Embryonic facial prominence (tissue), 1 donor: ENCODE measurements around the gene STAT5B.
"Not testable (repeated sequence)": the region's sequence is repeated elsewhere in the genome, so short reads cannot be mapped to it uniquely, and the experiment has no call there.

Source experiments
- DNase-seq: peaks from one replicate; pipeline ENCODE4 v3.0.0-alpha.2; 2016; ENCODE audit errors: extremely low spot score

Gene STAT5B

GRCh38 chr17:42193969-42194899, 82.0 kb downstream of the STAT5B start, which contains the start of gene GHDC:
Gene GHDC, minus strand, starts transcription at chr17:42194494. Its CDS starts 913 bp downstream, at chr17:42193581.
- peak; percentile 39 for DNase-seq

DNA sequence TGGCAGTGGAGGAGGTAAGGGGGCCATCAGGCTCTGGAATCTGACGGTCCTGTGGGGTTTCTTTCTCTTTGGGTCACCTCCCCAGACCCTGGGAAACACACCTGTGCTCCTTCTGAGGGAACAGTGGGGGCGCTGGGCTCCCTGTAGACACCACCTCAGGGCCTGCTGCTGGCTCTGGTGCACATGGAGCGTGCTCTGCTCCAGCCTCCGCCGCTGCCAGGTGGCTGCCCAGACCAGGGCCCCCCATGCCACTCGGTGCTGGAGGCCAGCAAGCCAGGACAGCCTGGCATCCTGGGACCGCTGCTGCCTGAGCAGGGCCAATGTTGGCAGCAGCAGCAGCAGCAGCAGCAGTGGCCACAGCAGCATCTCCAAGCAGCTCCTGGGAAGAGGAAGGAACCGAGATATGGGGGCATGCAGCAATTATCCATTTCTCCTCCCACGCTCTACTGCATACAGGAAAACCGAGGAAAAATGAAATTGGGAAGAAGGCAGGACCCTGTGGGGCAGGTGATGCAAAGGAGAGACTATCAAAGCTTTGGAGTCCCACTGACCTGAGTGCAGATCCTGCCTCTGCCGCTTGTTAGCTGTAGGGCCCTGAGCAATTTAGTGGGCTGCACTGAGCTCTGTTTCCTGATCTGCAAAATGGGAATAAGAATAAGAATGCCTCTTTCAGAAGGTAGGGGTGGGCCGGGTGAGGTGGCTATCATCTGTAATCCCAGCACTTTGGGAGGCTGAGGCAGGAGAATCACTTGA, 82.8 kb downstream of the STAT5B start:
- DNase-seq = no peak

GRCh38 chr17:42192189-42193126, 83.7 kb downstream of the STAT5B start:
- no peak for DNase-seq

DNA sequence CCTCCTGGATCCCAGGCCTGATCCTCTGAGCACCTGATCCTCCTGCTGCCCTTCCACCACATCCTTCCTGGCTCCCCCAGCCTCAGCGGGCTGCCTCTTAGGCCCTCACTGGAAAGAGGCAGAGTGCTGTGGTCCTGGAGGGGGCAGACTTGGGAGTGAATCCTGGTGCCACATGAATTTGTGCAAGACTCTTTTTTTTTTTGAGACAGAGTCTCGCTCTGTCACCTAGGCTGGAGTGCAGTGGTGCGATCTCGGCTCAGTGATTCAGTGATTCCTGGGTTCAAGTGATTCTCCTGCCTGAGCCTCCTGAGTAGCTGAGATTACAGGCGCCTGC, 84.9 kb downstream of the STAT5B start:
- DNase-seq = no peak

GRCh38 chr17:42190491-42191274, 85.5 kb downstream of the STAT5B start:
- no peak for DNase-seq

DNA sequence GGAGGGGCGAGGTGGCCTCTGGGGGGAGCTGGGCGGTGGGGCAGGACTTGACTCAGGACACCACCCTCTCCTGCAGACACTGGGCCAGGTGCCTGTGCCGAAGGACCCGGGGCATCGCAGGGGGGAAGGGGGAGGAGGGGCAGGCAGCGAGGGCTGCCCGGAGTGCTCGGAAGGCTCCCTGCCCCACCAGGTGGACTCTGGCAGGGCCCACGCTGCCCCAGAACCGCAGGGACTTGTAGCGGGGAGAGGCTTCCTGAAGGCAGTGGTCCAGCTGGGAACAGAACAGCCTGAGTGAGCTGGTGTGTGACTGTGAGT, 86.6 kb downstream of the STAT5B start:
- no peak for DNase-seq

DNA sequence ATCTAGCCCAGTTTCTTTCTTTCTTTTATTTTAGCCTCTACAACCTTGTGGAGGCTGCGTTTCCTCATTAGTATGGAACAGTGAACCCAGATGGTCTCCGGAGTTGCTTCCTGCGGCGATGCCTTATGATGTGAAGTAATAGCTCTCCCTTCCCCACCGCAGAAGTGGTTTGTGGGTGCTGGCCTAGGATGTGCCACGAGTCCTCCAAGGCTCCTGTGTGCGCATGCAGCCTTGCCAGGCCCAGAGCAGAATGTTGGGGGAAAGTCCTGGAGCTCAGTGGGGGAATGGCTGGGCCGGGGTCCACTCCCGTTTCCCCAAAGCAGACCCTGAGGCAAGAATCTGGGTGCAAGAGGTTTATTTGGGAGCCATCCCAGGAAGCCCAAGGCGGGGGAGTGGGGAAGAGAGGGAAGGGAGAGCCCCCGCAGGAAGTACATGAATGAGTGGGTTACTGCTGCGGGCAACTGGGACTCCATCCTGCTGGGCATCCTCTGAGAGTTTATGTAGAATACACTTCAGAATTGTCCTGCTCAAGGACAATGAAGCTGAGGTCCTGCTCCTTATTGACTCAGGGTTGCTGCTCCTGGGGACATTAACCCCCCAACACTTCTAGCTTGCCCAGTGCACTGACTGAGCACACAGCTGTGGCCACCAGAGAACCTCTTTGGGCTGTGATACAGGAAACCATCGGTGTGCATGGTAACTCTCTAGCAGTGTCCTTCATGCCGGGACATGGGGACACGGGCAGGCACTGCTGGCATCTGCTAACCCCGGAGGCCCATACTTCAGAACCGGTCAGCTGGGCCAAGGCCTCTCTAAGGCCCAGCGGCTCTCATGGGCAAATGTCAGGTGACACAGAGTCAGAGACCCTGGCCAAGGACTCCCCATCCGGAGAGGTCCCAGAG, 87.2 kb downstream of the STAT5B start:
- no peak for DNase-seq

GRCh38 chr17:42187833-42188232, 88.4 kb downstream of the STAT5B start:
- DNase-seq = no peak

DNA sequence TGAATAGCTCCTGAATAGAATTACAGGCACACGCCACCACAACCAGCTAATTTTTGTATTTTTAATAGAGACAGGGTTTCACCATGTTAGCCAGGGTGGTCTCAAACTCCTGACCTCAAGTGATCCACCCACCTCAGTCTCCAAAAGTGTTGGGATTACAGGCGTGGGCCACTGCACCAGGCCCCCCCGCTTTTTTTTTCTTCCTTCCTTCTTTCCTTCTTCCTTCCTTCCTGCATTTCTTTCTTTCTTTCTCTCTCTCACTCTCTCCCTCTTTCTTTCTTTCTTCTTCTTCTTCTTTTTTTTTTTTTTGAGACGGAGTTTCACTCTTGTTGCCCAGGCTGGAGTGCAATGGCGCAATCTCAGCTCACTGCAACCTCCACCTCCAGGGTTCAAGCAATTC, 90.0 kb downstream of the STAT5B start:
- not testable (repeated sequence) for DNase-seq

GRCh38 chr17:42185621-42185930, 90.6 kb downstream of the STAT5B start:
- DNase-seq = no peak

GRCh38 chr17:42184713-42185620, 91.2 kb downstream of the STAT5B start, which contains the start of gene HCRT:
Gene HCRT, minus strand, starts transcription at chr17:42185452. Its CDS starts 87 bp downstream, at chr17:42185365.
- no peak for DNase-seq

DNA sequence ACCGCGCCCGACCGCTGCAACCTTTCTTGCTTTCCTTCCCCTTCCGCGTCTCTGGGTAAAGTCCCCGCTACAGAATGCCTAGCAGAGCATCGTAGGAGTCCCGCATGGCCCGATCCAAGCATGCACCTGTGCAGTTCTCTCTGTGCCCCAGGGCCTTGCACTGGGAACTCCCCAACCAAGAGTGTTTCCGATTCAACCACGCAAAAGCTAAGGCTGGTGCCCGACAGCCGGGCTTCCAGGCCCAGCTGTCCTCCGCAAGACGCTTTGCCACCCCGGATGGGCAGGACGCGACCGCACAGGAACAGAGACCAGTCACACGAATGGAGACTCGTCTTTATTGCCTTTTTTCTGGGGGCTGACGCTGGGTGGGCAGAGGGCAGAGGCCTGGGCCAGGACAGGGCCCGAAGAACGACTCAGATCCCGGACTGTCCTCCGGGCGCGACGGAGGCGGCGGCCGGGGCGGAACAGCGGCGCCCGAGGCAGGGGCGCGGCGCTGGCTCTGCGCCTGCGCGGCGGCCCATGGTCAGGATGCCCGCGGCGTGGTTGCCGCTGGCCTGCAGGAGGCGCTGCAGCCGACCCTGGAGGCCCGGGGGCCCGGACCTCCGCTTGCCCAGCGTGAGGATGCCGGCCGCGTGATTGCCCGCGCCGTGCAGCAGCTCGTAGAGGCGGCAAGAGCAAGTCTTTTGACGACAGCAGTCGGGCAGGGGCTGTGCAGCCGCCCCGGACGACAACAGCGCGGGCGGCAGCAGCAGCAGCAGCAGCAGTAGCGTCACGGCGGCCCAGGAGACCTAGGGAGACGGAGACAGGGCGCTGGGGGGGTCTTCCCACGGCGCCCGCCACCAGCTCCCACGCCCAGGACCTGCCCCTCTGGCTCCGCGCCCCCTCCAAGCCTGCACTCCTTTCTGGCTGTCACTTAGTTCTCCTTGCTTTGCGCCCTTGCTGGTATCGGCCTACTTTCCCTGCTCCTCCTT, 92.2 kb downstream of the STAT5B start:
- DNase-seq = no peak

GRCh38 chr17:42182927-42183734, 93.1 kb downstream of the STAT5B start:
- no peak for DNase-seq

GRCh38 chr17:42181851-42182207, 94.4 kb downstream of the STAT5B start:
- DNase-seq = no peak

DNA sequence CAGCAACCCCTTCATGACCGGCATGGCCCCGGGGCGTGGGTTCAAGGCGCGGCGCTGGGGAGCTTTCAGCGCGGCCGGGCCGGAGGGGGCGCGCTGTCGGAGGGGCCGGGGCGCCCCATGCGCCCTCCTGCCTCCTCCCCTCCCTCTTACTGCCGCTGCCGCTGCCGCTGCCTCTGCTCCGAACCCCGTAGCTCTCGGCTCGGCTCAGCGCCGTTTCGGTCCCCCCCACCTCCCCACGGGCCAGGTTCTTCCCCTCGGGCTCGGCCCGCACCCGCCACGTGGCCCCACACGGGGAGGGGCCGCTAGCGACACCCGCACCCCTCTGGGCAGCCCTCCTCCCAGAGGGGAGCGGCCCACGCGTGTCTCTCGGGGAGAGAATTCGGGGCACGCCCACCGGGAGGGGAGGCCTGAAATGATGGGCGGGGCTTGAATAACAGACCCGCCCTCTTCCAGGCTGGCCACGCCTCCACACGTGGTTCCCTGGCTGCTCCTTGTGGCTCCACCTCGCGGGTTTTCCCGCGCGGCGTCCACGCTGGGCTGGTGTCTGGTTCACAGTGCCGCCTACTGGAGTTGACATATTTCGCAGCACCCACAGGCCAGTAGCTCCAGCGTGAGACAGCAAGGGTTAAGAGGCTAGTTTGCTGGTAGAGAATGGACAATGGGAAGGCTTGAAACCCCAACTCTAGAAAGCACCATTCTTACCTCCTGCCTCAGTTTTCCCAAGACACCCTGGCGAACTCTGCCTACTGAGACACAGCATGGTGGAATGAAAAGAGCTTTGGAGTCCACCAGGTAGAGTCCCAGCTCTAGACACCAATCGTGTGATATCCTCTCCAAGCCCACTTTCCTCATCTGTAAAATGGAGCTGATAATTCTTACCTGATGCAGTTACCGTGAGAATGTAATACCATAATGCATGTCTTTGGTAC, 95.0 kb downstream of the STAT5B start, which contains the start of gene KCNH4:
TSS of gene KCNH4 (minus strand) at position 221 of the 929 bp plus-strand sequence. CDS start at position 24, 197 bp downstream.
- DNase-seq = no peak

DNA sequence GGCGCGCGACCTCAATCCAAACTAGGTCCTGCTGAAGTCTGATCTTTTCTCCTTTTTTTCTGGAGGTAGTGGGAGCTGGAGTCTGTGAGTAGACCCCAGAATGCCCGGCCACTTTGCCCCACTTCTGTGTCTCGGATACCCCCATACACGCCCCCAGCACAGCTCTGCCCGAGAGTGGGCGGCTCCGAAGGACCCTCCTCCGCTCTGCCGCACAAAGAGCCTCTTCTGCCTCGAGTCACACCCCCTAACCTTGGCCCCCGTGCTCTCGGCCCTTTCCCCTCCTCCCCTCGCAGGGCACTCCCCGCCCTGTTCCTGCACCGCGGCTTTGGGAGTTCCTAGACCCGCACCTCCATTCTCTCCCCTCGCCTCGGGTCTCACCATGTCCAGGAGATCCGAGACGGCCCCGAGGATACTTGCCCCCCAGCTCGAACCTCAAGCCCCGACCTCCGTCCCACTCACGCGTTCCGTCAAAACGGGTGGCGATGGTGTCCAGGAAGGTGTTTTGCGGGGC, 95.7 kb downstream of the STAT5B start:
- no peak for DNase-seq
